ENCODE results near the gene ALDH1L1.

DNA sequence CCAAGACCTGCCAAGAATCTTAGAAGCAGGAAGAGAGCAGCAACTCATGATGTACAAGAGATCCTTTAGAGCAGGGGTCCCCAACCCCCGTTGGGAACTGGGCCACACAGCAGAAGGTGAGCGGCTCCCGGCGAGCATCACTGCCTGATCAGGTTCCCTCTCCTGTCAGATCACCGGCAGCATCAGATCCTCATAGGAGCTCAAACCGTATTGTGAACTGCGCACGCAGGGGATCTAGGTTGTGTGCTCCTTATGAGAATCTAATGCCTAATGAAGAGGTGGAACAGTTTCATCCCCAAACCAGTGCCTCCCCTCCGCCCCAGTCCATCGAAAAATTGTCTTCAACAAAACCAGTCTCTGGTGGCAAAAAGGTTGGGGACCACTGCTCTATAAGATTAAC, 110.2 kb downstream of the ALDH1L1 start:
- TF ChIP-seq, protein P1, sequence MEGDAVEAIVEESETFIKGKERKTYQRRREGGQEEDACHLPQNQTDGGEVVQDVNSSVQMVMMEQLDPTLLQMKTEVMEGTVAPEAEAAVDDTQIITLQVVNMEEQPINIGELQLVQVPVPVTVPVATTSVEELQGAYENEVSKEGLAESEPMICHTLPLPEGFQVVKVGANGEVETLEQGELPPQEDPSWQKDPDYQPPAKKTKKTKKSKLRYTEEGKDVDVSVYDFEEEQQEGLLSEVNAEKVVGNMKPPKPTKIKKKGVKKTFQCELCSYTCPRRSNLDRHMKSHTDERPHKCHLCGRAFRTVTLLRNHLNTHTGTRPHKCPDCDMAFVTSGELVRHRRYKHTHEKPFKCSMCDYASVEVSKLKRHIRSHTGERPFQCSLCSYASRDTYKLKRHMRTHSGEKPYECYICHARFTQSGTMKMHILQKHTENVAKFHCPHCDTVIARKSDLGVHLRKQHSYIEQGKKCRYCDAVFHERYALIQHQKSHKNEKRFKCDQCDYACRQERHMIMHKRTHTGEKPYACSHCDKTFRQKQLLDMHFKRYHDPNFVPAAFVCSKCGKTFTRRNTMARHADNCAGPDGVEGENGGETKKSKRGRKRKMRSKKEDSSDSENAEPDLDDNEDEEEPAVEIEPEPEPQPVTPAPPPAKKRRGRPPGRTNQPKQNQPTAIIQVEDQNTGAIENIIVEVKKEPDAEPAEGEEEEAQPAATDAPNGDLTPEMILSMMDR (IDR thresholded peaks at IDR 0.05), result no peak
- TF ChIP-seq POLR2A (IDR thresholded peaks at IDR 0.05), result no peak
